ENCODE data around the gene INO80B.

The INO80B gene

GRCh38 chr2:74502147-74502719 is 47.3 kb downstream of the INO80B start:
- no peak for DNase-seq (ENCODE audit: low spot score)

GRCh38 chr2:74502720-74503505 is 48.0 kb downstream of the INO80B start:
- DNase-seq (ENCODE audit: low spot score): peak; percentile 83

DNA sequence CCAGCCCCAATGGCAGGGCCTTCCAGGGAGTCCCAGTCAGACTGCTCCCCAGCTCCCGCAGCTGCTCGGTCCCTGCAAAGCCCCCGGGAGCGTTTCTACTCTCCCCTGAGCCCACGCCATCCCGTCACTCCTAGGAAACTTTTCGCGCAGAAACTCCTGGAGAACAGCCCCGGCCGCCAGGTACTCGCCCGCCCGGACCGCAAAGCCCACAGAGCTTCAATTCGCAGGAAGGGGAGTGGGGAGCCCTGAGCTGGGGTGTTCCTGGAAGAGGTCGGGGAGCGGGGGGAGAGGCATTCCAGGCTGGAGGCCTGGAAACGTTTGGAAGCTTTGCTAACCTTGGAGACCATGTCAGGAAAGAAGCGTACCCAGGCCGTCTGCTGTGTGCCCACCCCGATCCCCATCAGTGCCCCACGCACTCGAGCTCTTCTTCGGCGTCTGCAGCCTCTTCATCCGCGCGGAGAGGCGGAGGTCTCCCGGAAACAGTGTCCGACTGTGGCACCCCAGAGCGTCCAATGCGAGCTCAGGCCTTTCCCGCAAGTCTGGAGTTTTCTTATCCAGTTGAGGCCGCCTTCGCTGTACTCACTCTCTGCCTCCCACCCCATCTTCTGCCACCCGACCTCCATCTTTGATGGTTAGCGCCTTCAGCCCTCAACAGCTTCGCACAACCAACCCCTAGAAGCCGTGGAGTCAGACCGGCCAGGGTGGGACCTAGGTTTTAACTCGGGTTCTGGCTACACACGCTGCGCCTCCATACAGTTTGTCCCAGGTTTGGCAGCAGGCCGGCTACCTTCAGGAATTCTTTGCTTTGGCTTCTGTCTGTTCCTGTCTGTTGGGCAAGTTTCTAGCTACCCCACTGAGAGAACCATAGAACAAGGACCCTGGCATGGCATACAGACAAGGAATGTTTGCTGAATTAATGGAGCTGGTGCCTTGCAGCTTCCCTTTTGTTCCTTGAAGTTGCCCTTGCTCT is 48.9 kb downstream of the INO80B start:
- no peak for DNase-seq (ENCODE audit: low spot score)

DNA sequence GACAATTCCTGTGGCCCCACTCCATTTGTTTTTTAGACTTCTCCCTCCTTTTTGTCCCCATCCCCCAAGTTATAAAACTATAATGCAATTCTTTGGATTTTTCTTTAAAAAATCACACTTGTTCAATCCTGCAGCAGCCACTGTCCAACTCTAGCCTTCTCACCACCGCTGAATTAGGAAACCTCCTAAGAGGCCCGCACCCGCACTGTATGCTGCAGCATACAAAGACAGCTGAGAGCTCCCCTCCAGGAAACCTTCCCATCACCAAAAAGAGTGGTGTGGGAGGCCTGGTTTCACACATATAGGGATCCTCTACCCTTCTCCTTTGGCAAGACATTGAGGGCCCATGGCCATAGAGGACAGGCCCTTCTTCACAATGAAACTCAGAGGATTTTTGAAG is 49.7 kb downstream of the INO80B start:
- no peak for DNase-seq (ENCODE audit: low spot score)

GRCh38 chr2:74505448-74506246 is 50.8 kb downstream of the INO80B start:
- DNase-seq (ENCODE audit: low spot score): no peak

GRCh38 chr2:74507145-74507925 is 52.4 kb downstream of the INO80B start, which contains the start of gene PCGF1:
Gene PCGF1 (minus strand): TSS chr2:74507695. CDS start chr2:74507668, 27 bp downstream.
- DNase-seq (ENCODE audit: low spot score): peak; percentile 98

Data from AG08395 (cell line).